Neural cell (in vitro differentiated cells): ENCODE data around the gene ATP5ME. TPM values are rescaled to one million over a fixed set of nuclear protein-coding genes. Genes with fewer than 3 reads are reported as not detected.

ENCODE experiments used
- H2AFZ ChIP-seq: fragments of 200-600, 300-800 bp; sonication (generic), shearing (Covaris generic); 2 replicates; pipeline ENCODE4 v1.6.0; 2014; ENCODE audit warnings: low read depth, mild to moderate bottlenecking, antibody characterized with exemption, low read length, moderate library complexity
- H3F3A ChIP-seq: fragments of 200-600 bp; shearing (Covaris generic); 2 replicates; pipeline ENCODE4 v1.6.1; 2016; ENCODE audit warnings: mild to moderate bottlenecking, moderate library complexity, mixed read lengths, antibody characterized with exemption, low read length; ENCODE audit not compliant: insufficient read depth, poor library complexity, severe bottlenecking
- H3K27ac ChIP-seq: fragments of 200-600, 300-800 bp; sonication (generic), shearing (Covaris generic); 2 replicates; pipeline ENCODE4 v1.5.1; 2014; ENCODE audit warnings: mild to moderate bottlenecking, low read length, moderate library complexity
- H3K27me3 ChIP-seq: fragments of 300-800, 200-600 bp; sonication (generic), shearing (Covaris generic); 2 replicates; pipeline ENCODE4 v1.6.0; 2014; ENCODE audit warnings: mild to moderate bottlenecking, low read depth, low read length, moderate library complexity; ENCODE audit not compliant: insufficient read depth
- H3K36me3 ChIP-seq: fragments of 300-800, 200-600 bp; sonication (generic), shearing (Covaris generic); 2 replicates; pipeline ENCODE4 v1.5.1; 2014; ENCODE audit warnings: mild to moderate bottlenecking, antibody characterized with exemption, low read length, moderate library complexity; ENCODE audit not compliant: insufficient read depth
- H3K4me2 ChIP-seq: fragments of 300-800, 200-600 bp; sonication (generic), shearing (Covaris generic); 2 replicates; pipeline ENCODE4 v1.6.0; 2014; ENCODE audit warnings: mild to moderate bottlenecking, low read length
- H3K4me3 ChIP-seq: fragments of 300-800, 200-600 bp; sonication (generic), shearing (Covaris generic); 2 replicates; pipeline ENCODE4 v1.5.1; 2014; ENCODE audit warnings: mild to moderate bottlenecking, low read length, moderate library complexity
- H3K79me2 ChIP-seq: fragments of 200-600 bp; shearing (Covaris generic); replicated peaks from 2 replicates; pipeline ENCODE4 v1.6.0; 2014; ENCODE audit warnings: mild to moderate bottlenecking, low read length, moderate library complexity; ENCODE audit not compliant: insufficient read depth
- H3K9ac ChIP-seq: fragments of 300-800, 200-600 bp; sonication (generic), shearing (Covaris generic); 2 replicates; pipeline ENCODE4 v1.6.1; 2016; ENCODE audit warnings: mild to moderate bottlenecking, low read length, mixed read lengths
- H3K9me2 ChIP-seq: fragments of 200-600 bp; shearing (Covaris generic); 2 replicates; pipeline ENCODE4 v1.6.1; 2016; ENCODE audit warnings: mild to moderate bottlenecking, low read length, mixed read lengths; ENCODE audit not compliant: insufficient read depth
- H3K9me3 ChIP-seq: fragments of 200-600, 300-800 bp; sonication (generic), shearing (Covaris generic); 2 replicates; pipeline ENCODE4 v1.6.1; 2016; ENCODE audit warnings: mild to moderate bottlenecking, mixed run types, low read length, moderate library complexity, mixed read lengths
- H4K20me1 ChIP-seq: fragments of 200-600 bp; shearing (Covaris generic); 2 replicates; pipeline ENCODE4 v1.6.1; 2016; ENCODE audit warnings: mild to moderate bottlenecking, mixed run types; ENCODE audit not compliant: insufficient read depth
- EP300 ChIP-seq: fragments of 450-650 bp; conservative IDR thresholded peaks from 2 replicates; pipeline ENCODE4 v1.6.1; 2014; ENCODE audit warnings: antibody characterized with exemption, mild to moderate bottlenecking, moderate library complexity; ENCODE audit not compliant: poor library complexity, severe bottlenecking
- EZH2 ChIP-seq: fragments of 200-600, 300-800 bp; shearing (Covaris generic), sonication (generic); IDR thresholded peaks from 2 replicates; pipeline ENCODE4 v1.6.1; 2014; ENCODE audit warnings: antibody characterized with exemption, low read length, borderline replicate concordance, mild to moderate bottlenecking; ENCODE audit not compliant: insufficient read depth, poor library complexity, severe bottlenecking
- MXI1 ChIP-seq: fragments of 450-650 bp; conservative IDR thresholded peaks from 2 replicates; pipeline ENCODE4 v1.6.1; 2014; ENCODE audit warnings: antibody characterized with exemption, mild to moderate bottlenecking; ENCODE audit not compliant: poor library complexity, severe bottlenecking
- POLR2AphosphoS5 ChIP-seq: IDR thresholded peaks from 2 replicates; pipeline ENCODE4 v1.6.1; 2012
- RAD21 ChIP-seq: fragments of 450-650 bp; conservative IDR thresholded peaks from 2 replicates; pipeline ENCODE4 v1.6.1; 2014; ENCODE audit warnings: antibody characterized with exemption, mild to moderate bottlenecking, moderate library complexity
- SMC3 ChIP-seq: fragments of 450-650 bp; conservative IDR thresholded peaks from 2 replicates; pipeline ENCODE4 v1.6.1; 2014; ENCODE audit warnings: antibody characterized with exemption, mild to moderate bottlenecking, moderate library complexity; ENCODE audit not compliant: poor library complexity
- TAF1 ChIP-seq: IDR thresholded peaks from 2 replicates; pipeline ENCODE4 v1.6.1; 2012; ENCODE audit warnings: low read depth
- polyA plus RNA-seq: library from polyadenylated mRNA; depleted of rRNA; stranded (reverse); fragments of >200 nt; gene quantifications from 2 replicates; pipeline ENCODE4 v1.2.3, GENCODE V29; 2014
- TF ChIP-seq, protein P1 (sequence below): fragments of 450-650 bp; IDR thresholded peaks from 2 replicates; pipeline ENCODE4 v1.5.1; 2014; ENCODE audit warnings: antibody characterized with exemption, mild to moderate bottlenecking, moderate library complexity; ENCODE audit not compliant: poor library complexity, severe bottlenecking
- TF ChIP-seq, protein P2 (sequence below): IDR thresholded peaks from 2 replicates; pipeline ENCODE4 v1.6.1; 2012; ENCODE audit warnings: borderline replicate concordance

ATP5ME gene
- polyA plus RNA-seq, 1 donor from 2014 or later = 156 TPM

- TF ChIP-seq EZH2 = no peak
- no peak for TF ChIP-seq RAD21
- TF ChIP-seq TAF1 = no peak
Observed at GRCh38 chr4:718460-718859, 44.4 kb upstream of the ATP5ME start (continued).

DNA sequence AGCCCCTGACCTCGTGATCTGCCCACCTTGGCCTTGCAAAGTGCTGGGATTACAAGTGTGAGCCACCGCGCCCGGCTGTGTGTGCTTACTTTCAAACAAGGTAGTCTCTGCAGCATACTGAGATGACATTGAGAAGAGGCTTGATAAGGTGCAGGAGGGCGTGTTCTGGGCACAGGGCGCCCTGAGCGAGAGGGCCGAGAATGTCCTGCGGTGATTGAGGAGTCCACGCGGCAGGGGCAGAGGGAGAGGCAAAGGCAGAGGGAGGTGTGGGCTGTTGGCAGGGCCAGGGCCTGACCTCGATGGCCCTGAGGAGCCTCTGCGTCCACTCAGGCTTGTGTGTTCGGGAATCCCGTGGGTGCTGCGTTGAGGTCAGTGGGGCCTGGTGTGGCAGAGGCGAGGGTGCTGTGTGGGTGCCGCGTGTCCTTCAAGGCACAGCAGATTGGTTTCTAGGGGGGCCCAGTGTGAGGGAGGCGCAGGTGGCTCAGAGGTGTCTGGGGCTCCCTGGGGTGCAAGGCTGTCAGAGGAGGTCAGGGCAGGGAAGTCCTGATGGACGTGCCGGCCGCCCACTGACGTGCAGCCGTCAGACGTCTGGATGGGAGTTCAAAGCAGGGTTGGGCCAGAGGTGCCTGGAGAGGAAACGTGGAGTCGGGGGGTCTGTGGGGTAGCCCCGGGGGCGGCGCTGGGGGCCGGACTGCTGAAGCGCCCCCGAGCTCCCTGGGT lies 43.7 kb upstream of the ATP5ME start:
- Histone ChIP-seq H3K27ac (no peak overlapping the region), H3K4me2 (no peak overlapping the region), H3K36me3 (no peaks in the 10 kb centered on the region), H3K9ac (no peak overlapping the region), H3K79me2 (peaks cover 44% of the 10 kb centered on the region), H3K9me3 (no peaks in the 10 kb centered on the region), H3F3A (no peaks in the 10 kb centered on the region), H3K4me3 (no peak overlapping the region), H2AFZ (no peak overlapping the region), H3K27me3 (no peaks in the 10 kb centered on the region), H3K9me2 (no peaks in the 10 kb centered on the region), H4K20me1 (peaks cover 33% of the 10 kb centered on the region)
- no peak for TF ChIP-seq EZH2
- no peak for TF ChIP-seq MXI1
- no peak for TF ChIP-seq TAF1
- TF ChIP-seq POLR2AphosphoS5 = no peak
- TF ChIP-seq, protein P1, sequence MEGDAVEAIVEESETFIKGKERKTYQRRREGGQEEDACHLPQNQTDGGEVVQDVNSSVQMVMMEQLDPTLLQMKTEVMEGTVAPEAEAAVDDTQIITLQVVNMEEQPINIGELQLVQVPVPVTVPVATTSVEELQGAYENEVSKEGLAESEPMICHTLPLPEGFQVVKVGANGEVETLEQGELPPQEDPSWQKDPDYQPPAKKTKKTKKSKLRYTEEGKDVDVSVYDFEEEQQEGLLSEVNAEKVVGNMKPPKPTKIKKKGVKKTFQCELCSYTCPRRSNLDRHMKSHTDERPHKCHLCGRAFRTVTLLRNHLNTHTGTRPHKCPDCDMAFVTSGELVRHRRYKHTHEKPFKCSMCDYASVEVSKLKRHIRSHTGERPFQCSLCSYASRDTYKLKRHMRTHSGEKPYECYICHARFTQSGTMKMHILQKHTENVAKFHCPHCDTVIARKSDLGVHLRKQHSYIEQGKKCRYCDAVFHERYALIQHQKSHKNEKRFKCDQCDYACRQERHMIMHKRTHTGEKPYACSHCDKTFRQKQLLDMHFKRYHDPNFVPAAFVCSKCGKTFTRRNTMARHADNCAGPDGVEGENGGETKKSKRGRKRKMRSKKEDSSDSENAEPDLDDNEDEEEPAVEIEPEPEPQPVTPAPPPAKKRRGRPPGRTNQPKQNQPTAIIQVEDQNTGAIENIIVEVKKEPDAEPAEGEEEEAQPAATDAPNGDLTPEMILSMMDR = no peak
- TF ChIP-seq, protein P2, sequence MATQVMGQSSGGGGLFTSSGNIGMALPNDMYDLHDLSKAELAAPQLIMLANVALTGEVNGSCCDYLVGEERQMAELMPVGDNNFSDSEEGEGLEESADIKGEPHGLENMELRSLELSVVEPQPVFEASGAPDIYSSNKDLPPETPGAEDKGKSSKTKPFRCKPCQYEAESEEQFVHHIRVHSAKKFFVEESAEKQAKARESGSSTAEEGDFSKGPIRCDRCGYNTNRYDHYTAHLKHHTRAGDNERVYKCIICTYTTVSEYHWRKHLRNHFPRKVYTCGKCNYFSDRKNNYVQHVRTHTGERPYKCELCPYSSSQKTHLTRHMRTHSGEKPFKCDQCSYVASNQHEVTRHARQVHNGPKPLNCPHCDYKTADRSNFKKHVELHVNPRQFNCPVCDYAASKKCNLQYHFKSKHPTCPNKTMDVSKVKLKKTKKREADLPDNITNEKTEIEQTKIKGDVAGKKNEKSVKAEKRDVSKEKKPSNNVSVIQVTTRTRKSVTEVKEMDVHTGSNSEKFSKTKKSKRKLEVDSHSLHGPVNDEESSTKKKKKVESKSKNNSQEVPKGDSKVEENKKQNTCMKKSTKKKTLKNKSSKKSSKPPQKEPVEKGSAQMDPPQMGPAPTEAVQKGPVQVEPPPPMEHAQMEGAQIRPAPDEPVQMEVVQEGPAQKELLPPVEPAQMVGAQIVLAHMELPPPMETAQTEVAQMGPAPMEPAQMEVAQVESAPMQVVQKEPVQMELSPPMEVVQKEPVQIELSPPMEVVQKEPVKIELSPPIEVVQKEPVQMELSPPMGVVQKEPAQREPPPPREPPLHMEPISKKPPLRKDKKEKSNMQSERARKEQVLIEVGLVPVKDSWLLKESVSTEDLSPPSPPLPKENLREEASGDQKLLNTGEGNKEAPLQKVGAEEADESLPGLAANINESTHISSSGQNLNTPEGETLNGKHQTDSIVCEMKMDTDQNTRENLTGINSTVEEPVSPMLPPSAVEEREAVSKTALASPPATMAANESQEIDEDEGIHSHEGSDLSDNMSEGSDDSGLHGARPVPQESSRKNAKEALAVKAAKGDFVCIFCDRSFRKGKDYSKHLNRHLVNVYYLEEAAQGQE = no peak
- no peak for TF ChIP-seq EP300
- TF ChIP-seq SMC3 = no peak
- TF ChIP-seq RAD21 = no peak

DNA sequence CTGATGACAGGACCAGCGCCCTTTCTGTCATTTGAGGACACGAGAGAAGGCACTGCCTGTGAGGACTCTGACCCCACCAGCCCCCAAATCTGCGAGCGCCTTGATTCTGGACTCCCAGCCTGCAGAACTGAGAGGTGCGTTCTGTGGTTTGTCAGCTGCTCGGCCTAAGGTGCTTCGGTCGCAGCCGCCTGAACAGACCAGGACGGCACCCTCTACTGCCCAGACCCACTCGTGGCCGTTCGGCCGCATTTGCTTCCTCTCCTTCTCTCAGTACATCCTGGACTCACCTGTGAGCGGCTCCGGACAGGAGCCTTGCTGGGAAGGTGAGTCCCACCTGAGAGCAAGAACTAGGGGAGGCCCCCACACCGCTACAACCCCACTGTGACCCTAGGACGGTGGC lies 40.0 kb upstream of the ATP5ME start:
- no peak overlapping the region for H2AFZ ChIP-seq
- no peaks in the 10 kb centered on the region for H3K36me3 ChIP-seq
- H3K9ac ChIP-seq = no peak overlapping the region
- H3K9me2 ChIP-seq = no peaks in the 10 kb centered on the region
- no peak overlapping the region for H3K27ac ChIP-seq
- no peaks in the 10 kb centered on the region for H3K27me3 ChIP-seq
- H3K79me2 ChIP-seq = peaks cover 68% of the 10 kb centered on the region
- no peaks in the 10 kb centered on the region for H3K9me3 ChIP-seq
- no peak overlapping the region for H3K4me2 ChIP-seq
- H4K20me1 ChIP-seq = peaks cover 44% of the 10 kb centered on the region
- peaks cover 6% of the 10 kb centered on the region for H3F3A ChIP-seq
- no peak for TF ChIP-seq EZH2
- no peak for TF ChIP-seq MXI1
- TF ChIP-seq EP300 = no peak
- no peak for TF ChIP-seq RAD21
- TF ChIP-seq, protein P1 = no peak
- no peak for TF ChIP-seq TAF1
- TF ChIP-seq POLR2AphosphoS5 = no peak
- no peak for TF ChIP-seq SMC3
- TF ChIP-seq, protein P2 = no peak
- H3K4me3 ChIP-seq = no peak overlapping the region
